Measurements from ENCODE around the gene CFAP91.

CFAP91 gene

DNA sequence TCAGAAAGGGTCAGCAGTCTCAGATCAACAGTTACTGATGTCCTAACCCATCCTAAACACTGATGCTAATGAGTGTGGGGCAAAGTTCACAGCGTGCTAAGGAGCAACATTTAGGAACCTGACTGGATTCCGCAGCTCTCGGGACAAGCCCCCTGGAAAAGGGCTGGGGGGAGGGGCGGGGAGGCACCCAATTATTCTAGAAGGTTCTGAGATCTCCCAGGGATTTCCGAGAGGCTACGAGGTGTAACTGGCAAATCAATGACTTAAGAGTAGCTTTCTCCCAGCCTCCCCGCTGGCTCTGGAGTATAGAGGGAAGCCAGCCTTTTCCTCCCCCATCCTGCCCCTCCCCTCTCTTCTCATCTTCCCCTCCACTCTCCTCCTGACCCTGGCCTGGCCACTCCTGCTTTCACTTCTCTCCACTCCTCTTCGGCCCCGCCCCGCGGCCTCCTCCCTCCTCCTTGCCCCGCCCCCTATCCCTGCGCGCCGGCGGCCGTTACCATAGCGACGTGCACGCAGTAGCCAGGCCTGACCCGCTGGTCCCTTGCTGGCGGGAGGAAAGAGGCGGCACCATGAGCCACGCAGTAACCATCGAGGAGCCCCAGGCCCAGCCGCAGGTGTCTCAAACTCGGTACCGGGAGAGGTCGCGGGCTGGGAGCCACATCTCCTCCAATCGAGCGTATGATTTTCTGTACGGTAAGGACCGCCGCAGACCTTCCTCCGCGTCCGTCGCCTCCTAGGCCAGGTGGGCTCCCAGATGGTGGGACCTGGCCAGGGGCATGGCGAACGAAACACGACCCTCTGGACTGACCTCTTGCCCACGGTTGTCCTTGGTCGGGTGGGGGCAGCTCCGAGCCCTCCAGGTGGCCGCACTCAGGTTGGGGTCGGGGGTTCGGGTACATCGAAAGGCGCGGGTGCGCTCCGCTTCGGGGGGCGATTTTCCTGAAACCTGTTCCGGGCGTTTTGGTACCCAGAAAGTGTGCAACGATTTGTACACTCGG lies at the start of gene CFAP91:
Gene CFAP91 (plus strand): TSS at position 493 of the 998 bp plus-strand sequence. CDS start 77 bp downstream, at position 570.
- peak; percentile 96 for DNase-seq

DNA sequence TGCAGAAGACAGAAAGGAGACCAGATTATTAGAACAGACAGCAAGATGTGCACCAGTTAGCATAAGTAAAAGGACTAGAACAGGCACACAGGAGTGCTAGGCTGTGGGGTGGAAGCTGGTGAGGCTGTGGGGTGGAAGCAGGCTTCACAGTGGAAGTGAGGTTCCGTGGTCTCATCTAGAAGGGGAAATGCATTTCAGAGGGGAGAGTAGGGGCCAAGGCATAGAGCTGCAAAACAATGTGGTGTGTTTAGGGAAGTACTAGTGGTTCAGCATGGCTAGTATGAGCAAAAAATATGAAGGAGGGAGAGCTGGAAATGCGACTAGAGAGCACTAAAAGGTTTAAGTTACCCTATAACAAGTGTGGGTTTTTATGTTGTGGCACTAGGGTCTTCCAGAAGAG lies 48.9 kb upstream of the CFAP91 start:
- DNase-seq: no peak

DNA sequence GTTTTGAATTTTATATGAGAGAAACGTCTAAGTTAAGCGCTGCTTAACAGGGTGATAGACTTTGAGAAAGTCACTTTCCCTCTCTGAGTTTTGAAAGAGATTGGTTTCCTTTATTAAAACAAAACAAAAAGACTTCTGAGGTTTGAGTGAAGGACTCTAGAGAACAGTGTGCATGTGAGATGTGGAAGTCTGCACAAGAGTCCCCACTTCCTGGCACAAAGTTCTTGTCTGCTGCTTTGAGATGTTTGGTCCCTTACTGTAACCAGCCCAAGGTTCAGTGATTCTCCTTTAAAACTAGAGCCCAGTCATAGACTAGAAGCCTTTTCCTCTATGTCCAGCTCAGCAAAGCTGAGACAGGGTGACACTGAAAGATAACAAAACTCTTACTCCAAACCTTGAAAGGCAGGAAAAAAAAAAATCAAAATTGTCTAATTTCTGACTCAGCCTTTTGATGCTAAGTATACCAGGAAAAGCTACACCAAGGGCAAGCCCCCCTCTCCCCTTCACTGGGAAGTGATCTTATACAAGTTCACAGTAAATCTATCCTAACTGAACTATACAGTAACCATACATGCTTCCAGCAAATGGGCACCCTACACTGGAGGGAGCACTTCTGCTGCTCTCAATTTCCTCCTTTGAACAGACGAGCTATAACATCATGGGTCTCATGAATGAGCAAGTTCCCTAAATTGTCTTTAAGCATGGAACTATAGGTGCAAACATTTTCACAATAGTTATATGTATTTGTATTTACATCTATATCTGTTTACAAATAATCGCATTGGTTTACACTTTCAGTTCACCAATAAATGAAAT lies 44.7 kb upstream of the CFAP91 start:
- peak; percentile 72 for DNase-seq

DNA sequence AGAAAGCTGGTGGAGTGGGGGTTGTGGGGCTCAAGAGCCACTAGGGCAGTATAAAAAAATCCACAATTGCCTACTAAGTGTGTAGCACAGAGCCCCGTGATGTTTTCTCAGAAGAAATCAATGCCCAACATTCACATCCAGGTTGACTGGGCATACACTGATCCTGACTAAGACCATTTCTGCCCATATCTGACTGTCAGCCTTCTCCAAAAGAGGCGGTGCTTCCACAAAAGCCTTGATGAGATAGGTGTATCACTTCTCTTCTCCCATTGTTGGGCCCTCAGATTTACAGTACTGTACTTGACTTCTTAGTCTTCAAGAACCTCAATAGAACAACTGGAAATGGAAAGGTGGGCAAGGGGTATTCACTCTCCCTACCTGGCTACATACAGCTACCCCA lies 43.8 kb upstream of the CFAP91 start:
- no peak for DNase-seq

DNA sequence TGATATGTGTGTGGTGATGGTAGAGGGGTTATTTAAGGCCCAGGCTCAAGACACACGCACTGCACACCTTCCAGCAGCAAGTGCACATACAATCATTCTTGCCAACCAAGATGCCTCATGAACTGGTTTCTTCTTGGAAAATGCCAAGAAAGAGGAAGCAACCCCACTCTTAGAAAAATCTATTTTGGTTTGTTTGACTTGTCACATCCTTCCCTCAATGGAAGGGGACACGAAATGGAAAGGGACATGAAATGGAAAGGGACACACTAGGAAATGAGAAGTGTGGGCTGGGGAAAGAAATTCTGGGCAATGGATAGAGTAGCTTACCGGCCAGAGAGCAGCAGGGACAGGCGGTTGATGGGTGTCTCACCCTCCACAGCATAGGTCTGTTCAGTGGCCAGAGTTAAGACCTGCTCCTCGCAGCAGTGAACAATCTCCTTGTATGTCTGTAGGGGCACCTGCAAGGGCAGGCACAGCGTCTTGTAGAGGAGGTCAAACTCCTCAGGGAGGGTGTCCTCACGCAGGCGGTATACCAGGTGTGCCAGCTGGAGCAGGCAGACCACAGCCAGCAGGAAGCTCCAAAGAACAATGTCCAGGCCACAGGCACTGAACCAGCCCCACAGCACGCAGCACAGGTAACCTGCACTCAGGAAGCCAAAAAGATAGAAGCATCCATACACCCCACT lies 43.1 kb upstream of the CFAP91 start:
- peak; percentile 72 for DNase-seq

DNA sequence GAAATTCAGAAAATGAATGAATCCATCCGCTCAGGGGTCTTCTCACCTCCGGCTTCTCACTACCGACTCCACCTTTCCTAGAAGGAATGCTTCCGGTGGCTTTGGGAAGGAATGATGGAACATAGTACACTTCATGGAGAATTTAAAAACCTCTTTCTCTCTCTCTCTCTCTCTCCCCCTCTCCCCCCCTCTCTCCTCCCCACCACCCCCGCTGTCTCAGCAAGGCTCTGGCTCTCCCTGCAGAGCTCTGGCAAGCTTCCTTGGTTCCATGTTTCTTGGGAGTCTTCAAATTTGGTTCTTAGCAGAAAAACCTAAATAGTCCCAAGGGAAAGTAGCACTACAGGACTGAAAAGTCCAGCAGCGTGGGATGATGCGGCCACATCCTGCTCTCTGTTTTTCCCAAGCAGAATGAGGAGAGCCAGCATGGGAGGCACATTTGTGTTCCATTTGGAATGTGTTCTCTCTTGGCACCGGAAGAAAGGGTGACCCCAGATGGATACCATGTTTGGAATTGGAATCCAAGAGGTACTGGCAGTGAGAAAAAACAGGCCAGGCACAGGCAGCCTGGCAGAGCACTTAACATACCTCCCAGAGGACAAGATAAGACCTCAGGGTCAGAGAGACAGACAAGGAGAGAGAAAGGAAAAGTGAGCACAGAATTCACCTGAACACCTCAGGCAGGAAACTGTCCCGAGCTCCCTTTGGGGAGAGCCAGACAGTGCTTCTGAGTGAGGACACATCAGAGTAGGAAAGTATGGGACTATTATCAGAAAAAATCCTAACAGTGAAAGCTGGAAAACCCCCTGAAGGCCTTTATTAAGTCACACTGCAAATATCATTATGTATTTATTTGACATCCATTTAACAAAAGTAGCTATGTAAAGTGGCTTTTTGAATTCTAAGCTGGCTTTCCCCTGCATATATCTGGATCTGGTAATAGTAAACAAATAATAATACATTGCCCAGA lies 42.1 kb upstream of the CFAP91 start, which contains the start of gene POPDC2:
Gene POPDC2 (minus strand): TSS at position 116 of the 967 bp plus-strand sequence. CDS start 166 bp downstream, outside the sequence.
- DNase-seq: no peak

DNA sequence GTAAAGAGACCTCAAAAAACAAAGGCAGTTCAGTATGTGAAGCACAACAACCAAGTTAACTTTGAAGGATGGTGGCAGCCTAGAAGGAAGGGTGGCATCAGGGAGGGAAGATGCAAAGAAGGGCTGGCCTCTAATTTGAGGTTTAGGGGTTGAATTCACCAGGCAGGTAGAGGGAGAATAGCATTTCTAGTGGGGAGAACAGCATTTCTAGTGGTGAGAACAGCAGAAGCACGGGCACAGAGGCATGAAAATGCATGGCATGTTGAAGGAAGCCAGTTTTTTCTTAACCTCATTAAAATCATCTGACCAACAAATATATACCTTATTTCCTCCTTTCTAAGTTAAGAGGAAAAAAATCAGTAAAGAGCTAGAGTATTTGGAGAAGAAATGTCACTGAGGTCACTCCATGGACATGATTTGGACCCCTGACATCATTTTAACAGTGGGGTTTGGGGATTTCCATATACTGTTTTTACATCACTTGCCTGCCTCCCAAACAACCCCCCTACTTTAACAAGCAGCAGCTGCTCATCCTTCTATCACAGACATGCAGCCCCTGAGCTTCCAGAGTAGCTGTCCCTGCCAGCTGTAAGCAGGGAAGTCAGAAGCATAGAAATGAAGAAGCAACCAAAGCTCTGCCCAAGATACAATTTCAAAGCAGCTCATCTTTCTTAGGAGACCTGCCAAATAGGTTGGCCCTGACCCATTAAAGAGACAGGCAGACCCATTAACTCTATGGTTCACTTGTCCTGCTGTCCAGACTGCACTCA lies 40.0 kb upstream of the CFAP91 start:
- DNase-seq: peak; percentile 27

DNA sequence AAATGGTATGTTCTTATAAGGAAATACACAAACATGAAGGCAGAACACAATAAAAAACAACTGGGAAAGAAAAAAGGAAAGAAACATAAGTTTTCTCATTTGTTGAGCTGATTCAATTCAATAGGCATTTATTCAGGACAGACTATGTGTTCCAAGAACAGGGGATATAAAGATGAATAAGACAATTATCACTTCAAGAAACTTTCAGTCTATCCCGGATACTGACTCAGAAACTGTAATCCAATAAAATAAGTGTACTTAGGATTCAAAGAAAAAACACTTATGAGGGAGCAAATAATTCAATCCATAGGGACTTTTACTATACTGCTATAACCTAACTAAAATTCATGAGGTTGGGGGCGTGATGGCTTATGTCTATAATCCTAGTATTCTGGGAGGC lies 38.9 kb upstream of the CFAP91 start:
- DNase-seq: no peak

DNA sequence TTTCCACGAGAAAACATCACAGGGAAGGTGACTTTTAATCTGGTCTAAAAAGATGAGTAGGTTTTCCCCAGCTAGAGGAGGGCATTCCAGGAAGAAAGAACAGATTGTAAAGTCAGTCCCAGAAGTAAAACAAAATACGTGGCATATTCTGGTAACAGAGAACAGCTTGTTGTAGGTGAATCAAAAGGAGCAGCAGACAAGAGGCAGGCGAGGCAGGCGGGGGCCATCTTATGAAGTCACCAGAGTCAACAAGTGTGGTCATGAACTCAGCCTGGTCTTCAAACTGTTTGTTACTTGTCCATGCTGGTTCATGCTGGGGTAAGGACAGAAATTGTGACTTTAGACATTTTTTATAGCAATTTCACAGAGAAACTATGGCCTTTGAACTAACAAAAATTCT lies 38.5 kb upstream of the CFAP91 start:
- peak; percentile 27 for DNase-seq

DNA sequence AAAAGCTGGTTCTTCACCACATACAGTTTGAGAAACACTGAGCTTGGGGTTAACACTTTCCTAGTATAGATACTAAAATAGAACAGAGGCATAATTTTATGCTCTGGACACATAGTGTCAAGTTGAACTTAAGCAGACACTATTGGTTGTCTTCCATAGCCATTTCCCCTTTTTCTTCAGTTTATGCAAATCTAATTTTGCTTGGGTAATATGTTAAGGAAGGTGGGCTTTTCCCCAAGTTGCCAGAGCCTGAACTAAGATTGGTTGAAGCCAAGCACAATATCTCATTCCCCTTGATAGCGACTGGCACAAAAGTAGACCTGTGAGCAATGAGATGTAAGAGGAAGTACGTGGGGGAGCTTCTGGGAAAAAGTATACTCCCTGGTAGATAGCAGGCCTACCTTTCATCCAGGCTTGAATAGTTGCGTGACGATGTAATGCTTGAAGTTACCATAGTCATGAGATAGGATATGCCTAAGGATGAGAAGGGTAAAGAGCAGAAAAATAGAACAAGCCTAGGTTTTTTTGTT lies 37.9 kb upstream of the CFAP91 start:
- peak; percentile 89 for DNase-seq

DNA sequence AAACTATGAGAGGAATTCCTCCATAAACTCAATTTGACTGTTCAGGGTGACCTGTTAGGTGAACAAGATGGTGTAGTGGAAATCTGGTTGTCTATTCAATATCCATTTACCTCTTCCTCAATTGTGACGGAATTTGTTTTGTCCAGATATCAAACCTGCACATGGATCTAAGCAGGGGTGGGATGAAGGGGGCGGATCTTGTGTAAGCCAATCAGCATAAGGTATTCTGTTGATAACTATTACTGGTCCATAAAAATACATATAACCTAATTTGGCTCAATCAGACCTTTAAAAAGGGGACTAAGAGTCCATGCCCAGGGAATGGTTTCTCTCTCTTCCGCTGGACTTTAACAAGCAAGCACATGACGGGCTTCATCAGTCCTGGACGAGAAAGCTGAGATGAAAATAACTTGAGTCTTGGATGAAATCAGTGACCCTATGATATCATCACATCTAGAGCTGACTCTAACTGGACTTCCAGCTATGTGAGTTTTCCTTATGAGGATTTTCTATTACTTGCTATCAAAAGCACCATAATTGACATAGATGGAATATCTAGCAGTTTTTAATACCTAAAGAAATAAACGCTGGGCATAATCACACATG lies 36.8 kb upstream of the CFAP91 start:
- DNase-seq: no peak

DNA sequence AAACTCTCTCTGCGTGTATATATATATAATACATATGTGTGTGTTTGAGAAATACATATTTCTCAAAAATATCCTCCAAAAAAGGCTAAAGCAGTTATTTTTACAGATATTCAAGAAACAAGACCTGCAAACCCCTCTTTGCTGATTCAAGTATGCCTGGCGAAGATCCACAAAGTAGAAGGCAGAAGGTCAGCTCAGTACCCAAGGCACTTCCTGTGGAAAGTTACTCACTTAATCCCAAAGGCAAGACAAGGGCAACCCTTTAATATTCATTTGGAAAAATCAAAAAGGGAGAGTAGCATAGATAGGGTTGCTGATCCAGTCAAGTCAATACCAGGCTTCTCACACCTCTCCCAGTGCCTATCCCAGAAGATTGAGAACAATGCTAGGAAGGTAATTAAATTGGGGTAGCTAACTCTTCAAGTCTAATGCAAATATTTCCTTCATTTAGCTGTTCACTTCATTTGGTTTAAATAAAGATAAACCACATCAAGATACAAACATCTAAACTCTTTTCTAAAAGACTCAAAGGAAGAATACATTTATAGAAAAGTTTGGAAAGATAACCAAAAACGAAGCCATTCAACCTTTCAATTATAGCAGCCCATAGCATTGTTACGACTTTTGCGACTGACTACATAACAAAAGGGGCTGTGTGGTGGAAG lies 32.8 kb upstream of the CFAP91 start:
- no peak for DNase-seq

DNA sequence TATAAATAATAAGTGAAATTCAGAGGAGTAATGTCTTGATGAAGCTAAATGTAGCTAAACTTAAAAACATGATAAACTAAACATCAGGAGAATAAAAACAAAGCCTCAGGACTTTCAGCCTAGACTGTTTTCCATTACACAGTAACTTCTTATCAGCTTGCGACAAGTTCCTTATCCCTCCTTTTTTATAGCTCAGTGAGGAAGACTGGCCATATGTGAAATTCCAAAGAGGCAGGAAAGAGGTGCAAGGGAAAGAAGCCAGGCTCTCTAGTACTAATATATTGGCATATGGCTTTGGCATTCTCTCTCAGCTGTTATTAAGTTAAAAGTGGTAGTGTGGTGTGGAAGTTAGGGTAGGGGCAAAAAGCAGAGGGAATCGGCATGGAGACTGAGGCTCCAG lies 30.0 kb upstream of the CFAP91 start:
- DNase-seq: no peak

DNA sequence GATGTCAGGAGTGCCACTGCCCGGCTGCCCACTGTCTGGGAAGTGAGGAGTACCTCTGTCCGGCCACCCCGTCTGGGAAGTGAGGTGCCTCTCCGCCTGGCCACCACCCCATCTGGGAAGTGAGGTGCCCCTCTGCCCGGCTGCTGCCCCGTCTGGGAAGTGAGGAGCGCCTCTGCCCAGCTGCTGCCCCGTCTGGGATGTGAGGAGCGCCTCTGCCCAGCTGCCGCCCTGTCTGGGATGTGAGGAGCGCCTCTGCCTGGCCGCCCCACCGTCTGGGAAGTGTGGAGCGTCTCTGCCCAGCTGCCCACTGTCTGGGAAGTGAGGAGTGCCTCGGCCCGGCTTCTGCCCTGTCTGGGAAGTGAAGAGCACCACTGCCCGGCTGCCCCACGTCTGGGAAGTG lies 28.9 kb upstream of the CFAP91 start:
- DNase-seq: no peak

DNA sequence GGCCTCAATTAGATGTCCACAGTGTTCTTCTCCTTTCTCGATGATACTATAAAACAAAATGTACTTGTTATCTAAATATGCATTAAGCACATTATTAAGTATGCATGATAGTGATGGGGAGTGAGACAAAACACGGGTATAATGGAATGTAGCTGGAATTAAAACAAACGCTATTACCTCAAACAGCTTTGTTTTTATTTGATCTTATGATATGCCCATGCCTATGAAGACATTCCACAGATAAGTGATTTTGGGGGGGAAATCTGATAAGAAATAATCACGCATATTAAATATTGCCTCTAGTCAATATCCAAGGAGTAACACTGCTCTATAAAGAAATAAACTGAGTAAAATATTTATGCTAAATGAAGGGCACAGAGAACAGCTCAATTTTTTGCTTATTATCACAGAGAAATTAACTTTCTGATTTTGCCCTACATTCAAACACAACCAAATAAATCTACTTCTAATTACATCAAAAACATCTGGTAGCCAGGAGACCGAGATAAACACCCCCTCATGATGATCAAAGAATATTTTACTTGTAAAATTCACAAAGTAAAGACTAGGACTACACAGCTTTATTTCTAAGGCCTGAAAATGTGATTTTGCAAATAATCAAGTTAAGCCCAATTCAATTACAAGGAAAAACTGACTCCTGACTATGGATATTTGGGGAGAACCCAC lies 27.5 kb upstream of the CFAP91 start:
- DNase-seq: no peak

DNA sequence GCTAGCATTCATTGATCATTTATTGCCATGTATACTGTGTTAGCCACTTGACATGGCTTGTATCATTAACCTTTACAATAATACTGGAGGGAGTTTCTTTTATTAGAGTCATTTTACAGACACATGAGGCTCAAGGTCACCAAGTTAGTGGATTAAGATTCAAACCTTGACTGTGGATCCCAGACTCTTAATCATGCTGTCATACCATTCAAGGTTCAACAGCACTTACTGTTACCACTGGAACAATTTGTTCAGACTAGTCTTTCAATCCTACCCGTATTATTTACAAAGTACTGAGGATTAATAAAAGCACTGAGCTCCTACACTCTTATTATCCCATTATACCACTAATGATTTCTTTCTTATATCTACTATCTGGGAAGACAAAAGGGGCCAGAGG lies 26.8 kb upstream of the CFAP91 start:
- DNase-seq: peak; percentile 37

DNA sequence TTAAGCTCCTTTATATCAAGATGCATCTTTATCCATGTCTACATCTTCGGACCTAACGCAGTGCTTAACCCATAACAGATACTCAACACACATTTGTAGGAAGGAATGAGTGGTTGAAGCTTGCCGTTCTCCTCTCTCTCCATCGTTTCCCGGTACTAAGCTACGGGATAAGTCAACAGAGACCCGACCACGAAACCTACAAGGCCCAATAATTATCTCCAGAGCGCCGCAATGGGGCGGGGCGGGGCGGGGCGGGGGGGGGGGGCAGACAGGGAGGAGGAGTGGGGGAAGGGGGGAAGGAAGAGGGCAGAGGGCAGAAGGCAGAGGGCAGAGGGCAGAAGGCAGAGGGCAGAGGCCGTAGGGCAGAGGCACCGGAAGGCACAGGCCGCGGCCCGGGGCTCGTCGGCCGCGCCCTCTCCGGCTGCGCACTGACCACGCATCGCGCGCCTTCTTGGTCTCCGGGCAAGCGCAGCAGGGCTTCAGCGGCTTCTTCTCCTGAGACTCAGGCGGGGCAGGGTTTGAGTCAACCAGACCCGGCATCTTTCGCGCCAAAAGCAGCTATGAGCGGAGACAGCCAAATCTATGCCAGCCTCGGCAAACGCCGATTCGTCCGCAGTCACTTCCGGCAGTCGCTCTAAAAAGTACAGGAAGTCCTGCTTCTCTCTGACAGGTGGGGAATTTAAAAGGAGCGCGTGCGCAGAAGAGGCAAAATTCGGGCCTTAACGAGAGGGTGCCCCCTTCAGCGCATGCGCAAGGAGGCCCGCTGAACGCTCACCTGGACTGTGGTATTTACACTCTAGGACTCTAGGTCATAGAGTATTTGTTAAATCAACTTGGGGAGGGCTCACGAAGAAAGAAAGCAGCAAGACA lies 25.8 kb upstream of the CFAP91 start, which contains the start of gene COX17:
Gene COX17 (minus strand): TSS at position 636 of the 870 bp plus-strand sequence. CDS start 96 bp downstream, at position 540.
- peak; percentile 96 for DNase-seq

DNA sequence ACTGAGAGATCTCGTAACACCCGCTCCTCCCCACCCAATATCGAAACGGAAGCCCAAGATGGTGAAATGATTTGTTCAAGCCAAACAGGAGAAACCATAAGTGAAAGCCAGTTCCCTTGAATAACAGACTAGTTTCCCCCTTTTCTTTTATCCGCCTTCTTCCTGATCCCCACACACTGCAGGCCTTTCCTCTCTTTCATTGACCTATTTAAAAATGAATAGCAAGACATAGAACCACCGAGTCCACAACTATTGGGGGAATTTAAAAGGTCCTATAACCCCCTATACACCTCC lies 25.2 kb upstream of the CFAP91 start:
- no peak for DNase-seq

All from suppressor macrophage treated with lipopolysaccharide for 4 hours (primary cell).